GM12875 (cell line): ENCODE measurements around the gene LAMA1.

Source experiments
- H3K4me3 ChIP-seq: one replicate; pipeline ENCODE4 v1.5.1; 2011; ENCODE audit warnings: low read depth, low read length, control low read depth
- TF ChIP-seq, protein P1 (sequence below): IDR thresholded peaks from 2 replicates; pipeline ENCODE4 v1.5.1; 2011; ENCODE audit warnings: low read depth, mild to moderate bottlenecking, control low read depth, inconsistent platforms, low read length, moderate library complexity, borderline replicate concordance; ENCODE audit not compliant: insufficient read depth

LAMA1 gene

GRCh38 chr18:6997808-6998207 is 119.8 kb downstream of the LAMA1 start:
- TF ChIP-seq, protein P1, sequence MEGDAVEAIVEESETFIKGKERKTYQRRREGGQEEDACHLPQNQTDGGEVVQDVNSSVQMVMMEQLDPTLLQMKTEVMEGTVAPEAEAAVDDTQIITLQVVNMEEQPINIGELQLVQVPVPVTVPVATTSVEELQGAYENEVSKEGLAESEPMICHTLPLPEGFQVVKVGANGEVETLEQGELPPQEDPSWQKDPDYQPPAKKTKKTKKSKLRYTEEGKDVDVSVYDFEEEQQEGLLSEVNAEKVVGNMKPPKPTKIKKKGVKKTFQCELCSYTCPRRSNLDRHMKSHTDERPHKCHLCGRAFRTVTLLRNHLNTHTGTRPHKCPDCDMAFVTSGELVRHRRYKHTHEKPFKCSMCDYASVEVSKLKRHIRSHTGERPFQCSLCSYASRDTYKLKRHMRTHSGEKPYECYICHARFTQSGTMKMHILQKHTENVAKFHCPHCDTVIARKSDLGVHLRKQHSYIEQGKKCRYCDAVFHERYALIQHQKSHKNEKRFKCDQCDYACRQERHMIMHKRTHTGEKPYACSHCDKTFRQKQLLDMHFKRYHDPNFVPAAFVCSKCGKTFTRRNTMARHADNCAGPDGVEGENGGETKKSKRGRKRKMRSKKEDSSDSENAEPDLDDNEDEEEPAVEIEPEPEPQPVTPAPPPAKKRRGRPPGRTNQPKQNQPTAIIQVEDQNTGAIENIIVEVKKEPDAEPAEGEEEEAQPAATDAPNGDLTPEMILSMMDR, result no peak
- no peak overlapping the region for H3K4me3 ChIP-seq

DNA sequence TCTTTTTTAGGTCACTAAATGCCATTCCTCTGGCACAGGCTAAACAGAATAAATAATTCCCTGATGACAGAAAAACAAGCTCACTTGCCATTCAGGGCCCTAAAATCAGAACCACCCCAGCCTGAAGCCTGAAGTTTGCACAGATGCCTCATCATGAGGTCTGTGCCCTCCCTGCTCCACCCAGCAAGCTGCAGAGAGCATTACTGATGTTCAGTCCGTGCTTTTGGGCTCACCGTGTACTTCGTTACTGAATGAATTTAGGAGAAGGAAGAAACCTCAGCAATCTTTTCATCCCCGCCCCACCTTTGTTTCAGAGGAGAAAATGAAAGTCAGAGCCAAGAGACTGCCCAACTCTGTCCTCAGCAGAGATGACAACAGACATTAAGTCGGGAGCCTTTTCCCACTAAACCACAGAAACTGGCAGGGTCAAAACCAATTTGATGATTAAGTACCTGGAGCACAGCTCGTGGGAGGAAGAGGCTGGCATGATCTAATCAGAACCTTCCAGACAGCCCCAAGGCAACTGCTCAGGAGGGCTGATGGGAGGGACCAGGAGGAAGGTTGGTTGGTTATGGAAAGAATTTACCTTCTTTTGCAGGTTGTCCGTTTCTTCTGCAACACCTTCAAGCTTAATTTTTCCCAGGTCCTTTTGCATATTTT is 122.7 kb downstream of the LAMA1 start:
- TF ChIP-seq, protein P1, result no peak
- H3K4me3 ChIP-seq, result no peak overlapping the region

DNA sequence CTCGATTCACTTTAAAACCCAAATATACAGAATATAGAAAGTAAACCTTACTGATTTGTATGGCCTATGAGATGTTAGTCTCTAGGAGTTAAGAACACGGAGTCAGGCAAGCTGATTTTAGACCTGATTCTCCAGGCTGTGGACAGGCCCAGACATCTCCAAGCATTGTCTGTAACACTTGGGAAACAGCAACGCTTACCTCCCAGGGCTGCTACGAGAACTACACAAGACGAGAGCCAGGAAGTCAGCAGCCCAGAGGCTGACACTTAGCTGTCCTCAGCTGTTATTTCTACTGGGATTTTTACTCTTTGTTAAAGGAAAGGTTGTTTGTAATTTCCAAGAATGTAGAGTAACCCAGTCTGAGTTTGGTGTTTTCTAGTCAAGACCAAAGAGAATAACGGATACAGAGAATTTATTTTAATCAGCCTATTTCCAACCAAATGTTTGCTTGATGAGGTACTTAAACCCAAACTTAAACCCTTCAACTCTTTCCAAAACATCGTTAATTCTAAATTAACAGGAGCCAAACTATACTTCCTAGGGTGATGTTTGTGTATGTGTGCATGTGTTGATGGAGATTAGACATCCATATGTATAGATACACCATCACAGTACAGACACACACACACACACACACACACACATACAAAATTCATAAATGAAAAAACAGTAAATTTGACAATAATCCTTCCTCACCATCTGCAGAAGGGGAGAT is 123.4 kb downstream of the LAMA1 start:
- H3K4me3 ChIP-seq, result no peak overlapping the region
- TF ChIP-seq, protein P1, result no peak

- TF ChIP-seq, protein P1, result no peak
- H3K4me3 ChIP-seq, result no peak overlapping the region
Measured at GRCh38 chr18:6992761-6993160, 124.8 kb downstream of the LAMA1 start.

DNA sequence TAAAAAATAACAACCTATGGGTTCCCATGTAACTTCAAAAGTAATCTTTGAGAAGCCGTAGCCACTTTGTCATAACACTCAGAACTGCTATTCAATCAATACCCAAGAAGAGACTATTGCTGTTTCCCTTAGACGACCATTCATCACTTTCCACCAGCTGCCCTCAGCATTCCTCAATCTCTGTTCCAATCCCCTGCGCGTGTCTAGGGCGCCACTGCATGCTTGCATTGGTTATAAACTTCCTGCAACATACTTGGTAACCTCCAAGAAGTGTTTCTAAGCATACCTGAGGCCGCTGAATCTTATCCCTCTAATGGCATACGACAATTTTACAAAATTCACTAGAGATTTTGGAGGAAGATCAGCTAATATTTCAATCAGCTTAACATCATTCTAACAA is 134.2 kb downstream of the LAMA1 start:
- no peak overlapping the region for H3K4me3 ChIP-seq
- TF ChIP-seq, protein P1, result no peak

DNA sequence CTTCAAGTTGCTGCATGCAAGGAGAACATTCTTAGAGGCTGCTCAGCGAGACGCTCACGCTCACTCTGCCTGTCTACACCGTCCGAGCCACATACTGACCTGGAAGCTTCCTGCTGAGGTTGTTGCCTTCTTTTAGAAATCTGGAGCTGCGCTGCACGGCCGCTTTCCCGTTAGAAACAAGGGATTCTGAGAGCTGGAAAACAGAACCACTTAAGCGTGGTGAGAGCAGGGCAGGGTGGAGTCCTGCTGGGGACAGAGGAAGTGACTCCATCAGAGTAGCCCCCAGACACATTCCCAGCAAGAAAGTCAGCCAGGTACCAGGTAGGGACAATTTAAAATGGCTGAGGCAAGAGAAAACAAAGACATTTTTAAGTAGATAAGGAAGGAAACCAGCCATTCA is 135.2 kb downstream of the LAMA1 start:
- TF ChIP-seq, protein P1, result no peak
- no peak overlapping the region for H3K4me3 ChIP-seq

GRCh38 chr18:6980363-6980762 is 137.2 kb downstream of the LAMA1 start:
- H3K4me3 ChIP-seq, result no peak overlapping the region
- TF ChIP-seq, protein P1, result no peak
